ENCODE measurements around the gene IL17B.
A peak's percentile ranks its signal among the peaks of the same experiment; 100 is the strongest.

The IL17B gene

DNA sequence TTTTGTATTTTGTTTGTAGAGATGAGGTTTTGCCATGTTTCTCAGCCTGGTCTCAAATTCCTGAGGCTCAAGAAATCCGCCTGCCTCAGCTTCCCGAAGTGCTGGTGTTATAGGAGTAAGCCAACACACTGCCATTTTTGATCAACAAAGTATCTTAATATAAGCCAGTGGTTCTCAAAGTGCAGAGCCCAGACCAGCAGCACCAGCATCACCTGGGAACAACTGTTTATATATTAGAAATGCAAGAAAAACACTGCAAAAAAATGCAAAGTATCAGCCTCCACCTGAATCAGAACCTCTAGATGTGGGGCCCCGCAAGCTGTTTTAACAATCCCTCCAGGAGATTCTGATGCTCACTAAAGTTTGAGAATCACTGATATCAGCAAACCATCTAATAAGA is 6.2 kb downstream of the IL17B start:
- Histone ChIP-seq H2AFZ (ENCODE audit: low read length) (no peak overlapping the region), H2BK120ac (ENCODE audit: low read depth, low read length) (no peak overlapping the region), H3K9ac (ENCODE audit: low read depth, low read length, poor library complexity) (no peak overlapping the region), H3K9me3 (replicated peaks in 1 of 2; ENCODE audit: control insufficient read depth in 2 of 2, insufficient read depth in 1 of 2, low read depth in 1 of 2, low read length in 2 of 2) (no peaks in the 10 kb centered on the region), H3K79me1 (ENCODE audit: low read depth, low read length) (no peaks in the 10 kb centered on the region), H3K4me2 (ENCODE audit: insufficient read depth, low read length, poor library complexity, severe bottlenecking) (no peak overlapping the region), H3K4ac (ENCODE audit: low read length) (no peak overlapping the region), H3K27ac (replicated peaks; ENCODE audit: low read length) (no peak overlapping the region), H4K8ac (ENCODE audit: low read depth, low read length) (no peak overlapping the region), H3K4me1 (ENCODE audit: control insufficient read depth in 2 of 2, insufficient read depth in 1 of 2, low read depth in 1 of 2, low read length in 2 of 2) (no peaks in the 10 kb centered on the region), H3K36me3 (replicated peaks in 1 of 2; ENCODE audit: control insufficient read depth in 2 of 2, insufficient read depth in 2 of 2, low read length in 2 of 2) (peaks cover 2 to 5% of the 10 kb centered on the region in 2 donors), H2AK5ac (ENCODE audit: low read depth, low read length) (no peak overlapping the region), H2BK15ac (ENCODE audit: low read length) (no peak overlapping the region), H3K18ac (ENCODE audit: low read length) (no peak overlapping the region), H3K23ac (ENCODE audit: low read depth, low read length, poor library complexity) (no peak overlapping the region), H4K91ac (ENCODE audit: low read depth, low read length, poor library complexity) (no peak overlapping the region), H2BK5ac (ENCODE audit: low read length) (no peak overlapping the region), H2BK12ac (ENCODE audit: low read length) (no peak overlapping the region), H3K14ac (ENCODE audit: low read length) (no peak overlapping the region), H3K4me3 (ENCODE audit: low read length in 2 of 2) (no peak overlapping the region), H3K27me3 (ENCODE audit: control insufficient read depth in 3 of 3, insufficient read depth in 3 of 3, low read depth in 1 of 3, low read length in 3 of 3) (no peaks in the 10 kb centered on the region)
- WGBS, 2 donors (ENCODE audit: extremely low coverage in 2 of 2, insufficient read length in 2 of 2, insufficient replicate concordance in 1 of 2): no CpG with 5 or more reads among the region's 3 CpGs
- no peak for DNase-seq (ENCODE audit: low spot score)

DNA sequence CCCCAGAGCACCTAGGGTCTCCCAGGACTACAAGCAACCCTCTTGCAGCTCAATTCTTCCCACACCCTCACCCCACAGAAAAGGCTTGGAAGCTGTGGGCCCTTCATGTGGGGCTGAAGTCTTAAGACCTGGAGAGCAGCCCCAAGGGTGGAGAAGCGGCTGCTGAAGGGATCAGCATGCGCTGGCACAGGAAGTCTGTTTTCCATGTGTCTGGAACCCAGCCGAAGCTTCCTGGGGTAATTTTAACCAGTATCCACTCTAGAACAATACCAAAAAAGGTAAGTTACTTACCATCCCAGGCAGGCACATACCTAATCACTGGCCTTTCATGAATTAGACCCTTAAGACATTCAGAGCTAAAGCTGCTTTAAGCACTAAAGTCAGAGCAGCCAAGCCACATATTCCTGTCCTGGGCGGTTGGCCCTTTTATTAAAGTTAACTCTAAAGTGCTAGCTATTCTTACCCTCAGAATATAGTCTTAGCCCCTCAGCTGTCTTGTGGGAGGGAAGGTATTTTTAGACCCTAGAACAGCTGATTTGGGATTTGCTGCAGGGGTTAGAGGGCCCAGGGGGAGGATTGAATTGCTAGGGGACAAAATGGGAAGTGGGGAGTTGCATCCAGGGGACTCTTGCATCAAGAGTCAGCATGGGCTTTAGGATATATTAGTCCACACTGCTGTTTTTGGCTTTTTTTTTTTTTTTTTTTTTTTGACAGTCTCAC is 6.9 kb downstream of the IL17B start:
- no peak for DNase-seq (ENCODE audit: low spot score)
- Histone ChIP-seq H3K4ac (ENCODE audit: low read length) (no peak overlapping the region), H4K91ac (ENCODE audit: low read depth, low read length, poor library complexity) (no peak overlapping the region), H2AK5ac (ENCODE audit: low read depth, low read length) (no peak overlapping the region), H3K4me1 (ENCODE audit: control insufficient read depth in 2 of 2, insufficient read depth in 1 of 2, low read depth in 1 of 2, low read length in 2 of 2) (peaks cover 2 to 4% of the 10 kb centered on the region in 2 donors), H4K8ac (ENCODE audit: low read depth, low read length) (no peak overlapping the region), H3K9ac (ENCODE audit: low read depth, low read length, poor library complexity) (no peak overlapping the region), H3K36me3 (replicated peaks in 1 of 2; ENCODE audit: control insufficient read depth in 2 of 2, insufficient read depth in 2 of 2, low read length in 2 of 2) (peaks cover 2 to 5% of the 10 kb centered on the region in 2 donors), H3K23ac (ENCODE audit: low read depth, low read length, poor library complexity) (no peak overlapping the region), H2BK12ac (ENCODE audit: low read length) (no peak overlapping the region), H3K9me3 (replicated peaks in 1 of 2; ENCODE audit: control insufficient read depth in 2 of 2, insufficient read depth in 1 of 2, low read depth in 1 of 2, low read length in 2 of 2) (no peaks in the 10 kb centered on the region), H3K27me3 (ENCODE audit: control insufficient read depth in 3 of 3, insufficient read depth in 3 of 3, low read depth in 1 of 3, low read length in 3 of 3) (no peaks in the 10 kb centered on the region), H3K27ac (replicated peaks; ENCODE audit: low read length) (no peak overlapping the region), H2BK15ac (ENCODE audit: low read length) (no peak overlapping the region), H2AFZ (ENCODE audit: low read length) (no peak overlapping the region), H3K18ac (ENCODE audit: low read length) (no peak overlapping the region), H2BK5ac (ENCODE audit: low read length) (no peak overlapping the region), H3K4me3 (ENCODE audit: low read length in 2 of 2) (no peak overlapping the region), H3K79me1 (ENCODE audit: low read depth, low read length) (no peaks in the 10 kb centered on the region), H3K14ac (ENCODE audit: low read length) (no peak overlapping the region), H3K4me2 (ENCODE audit: insufficient read depth, low read length, poor library complexity, severe bottlenecking) (no peak overlapping the region), H2BK120ac (ENCODE audit: low read depth, low read length) (no peak overlapping the region)
- no CpG with 5 or more reads among the region's 4 CpGs for WGBS, 2 donors (ENCODE audit: extremely low coverage in 2 of 2, insufficient read length in 2 of 2, insufficient replicate concordance in 1 of 2)

DNA sequence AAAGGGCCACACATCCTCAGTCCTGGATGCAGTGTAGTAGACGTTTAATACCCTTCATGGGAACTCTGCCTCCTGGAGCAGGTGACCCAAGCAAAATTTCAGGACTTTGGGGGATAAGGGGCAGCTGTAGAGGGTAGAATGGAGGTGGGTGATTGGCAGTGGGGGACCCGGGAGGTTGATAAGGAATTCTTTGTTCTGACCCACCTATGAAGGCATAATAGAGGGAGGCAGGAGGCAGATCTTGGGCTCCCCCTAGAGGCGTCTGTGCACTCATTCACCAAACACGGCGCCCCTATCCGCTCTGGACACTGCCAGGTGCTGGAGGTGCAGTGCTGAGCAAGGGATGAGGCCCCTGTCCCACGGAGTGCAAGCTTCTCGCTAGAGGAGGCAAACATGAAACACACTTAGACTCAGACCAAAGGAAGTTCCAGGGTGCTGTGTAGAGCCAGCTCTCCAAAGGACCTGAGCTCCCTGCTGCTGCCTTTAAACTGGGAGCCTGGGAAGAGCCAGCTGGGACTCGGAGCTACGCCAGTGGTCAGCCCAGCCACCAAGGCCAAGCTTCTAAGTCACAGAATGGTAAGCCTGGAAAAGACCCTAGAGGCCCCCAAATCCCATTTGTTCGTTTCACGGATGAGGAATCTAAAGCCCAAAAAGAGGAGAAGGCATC is 7.7 kb downstream of the IL17B start:
- Histone ChIP-seq H2BK12ac (ENCODE audit: low read length) (no peak overlapping the region), H3K4me1 (ENCODE audit: control insufficient read depth in 2 of 2, insufficient read depth in 1 of 2, low read depth in 1 of 2, low read length in 2 of 2) (peaks cover 2 to 5% of the 10 kb centered on the region in 2 donors), H3K9ac (ENCODE audit: low read depth, low read length, poor library complexity) (no peak overlapping the region), H3K9me3 (replicated peaks in 1 of 2; ENCODE audit: control insufficient read depth in 2 of 2, insufficient read depth in 1 of 2, low read depth in 1 of 2, low read length in 2 of 2) (no peaks in the 10 kb centered on the region), H3K14ac (ENCODE audit: low read length) (no peak overlapping the region), H3K23ac (ENCODE audit: low read depth, low read length, poor library complexity) (no peak overlapping the region), H2BK5ac (ENCODE audit: low read length) (no peak overlapping the region), H3K36me3 (replicated peaks in 1 of 2; ENCODE audit: control insufficient read depth in 2 of 2, insufficient read depth in 2 of 2, low read length in 2 of 2) (peaks cover 2 to 5% of the 10 kb centered on the region in 2 donors), H2BK15ac (ENCODE audit: low read length) (no peak overlapping the region), H3K27me3 (ENCODE audit: control insufficient read depth in 3 of 3, insufficient read depth in 3 of 3, low read depth in 1 of 3, low read length in 3 of 3) (no peaks in the 10 kb centered on the region), H3K4me3 (ENCODE audit: low read length in 2 of 2) (no peak overlapping the region), H3K27ac (replicated peaks; ENCODE audit: low read length) (no peak overlapping the region), H3K4ac (ENCODE audit: low read length) (no peak overlapping the region), H2BK120ac (ENCODE audit: low read depth, low read length) (no peak overlapping the region), H4K91ac (ENCODE audit: low read depth, low read length, poor library complexity) (no peak overlapping the region), H2AFZ (ENCODE audit: low read length) (no peak overlapping the region), H4K8ac (ENCODE audit: low read depth, low read length) (no peak overlapping the region), H2AK5ac (ENCODE audit: low read depth, low read length) (no peak overlapping the region), H3K18ac (ENCODE audit: low read length) (peak overlapping the region; percentile 21), H3K4me2 (ENCODE audit: insufficient read depth, low read length, poor library complexity, severe bottlenecking) (no peak overlapping the region), H3K79me1 (ENCODE audit: low read depth, low read length) (no peaks in the 10 kb centered on the region)
- no CpG with 5 or more reads among the region's 12 CpGs for WGBS, 2 donors (ENCODE audit: extremely low coverage in 2 of 2, insufficient read length in 2 of 2, insufficient replicate concordance in 1 of 2)
- DNase-seq (ENCODE audit: low spot score): peak; percentile 54

DNA sequence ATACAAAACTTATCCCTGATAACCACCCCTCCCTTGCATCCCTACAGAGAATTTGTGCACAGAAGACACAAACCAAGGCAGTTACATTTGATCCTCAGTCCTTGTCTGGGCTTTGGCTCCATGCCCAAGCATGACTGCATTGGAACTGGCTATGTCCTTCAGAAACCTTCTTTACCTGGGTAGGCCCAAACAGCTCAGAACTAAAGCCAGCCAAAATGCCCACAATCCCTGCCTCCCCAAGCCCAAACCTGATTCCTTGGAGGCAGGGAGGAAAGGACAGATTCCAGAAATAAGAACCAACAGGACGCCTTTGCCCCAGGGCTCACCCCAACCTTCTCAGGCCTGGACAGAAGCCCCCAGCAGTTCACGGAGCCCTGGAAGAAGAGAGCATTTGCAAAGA is 8.2 kb downstream of the IL17B start:
- no peak overlapping the region for H3K14ac ChIP-seq (ENCODE audit: low read length)
- no peaks in the 10 kb centered on the region for H3K27me3 ChIP-seq (ENCODE audit: control insufficient read depth in 3 of 3, insufficient read depth in 3 of 3, low read depth in 1 of 3, low read length in 3 of 3)
- no peak overlapping the region for H3K9ac ChIP-seq (ENCODE audit: low read depth, low read length, poor library complexity)
- no peaks in the 10 kb centered on the region for H3K79me1 ChIP-seq (ENCODE audit: low read depth, low read length)
- DNase-seq (ENCODE audit: low spot score): no peak
- H4K91ac ChIP-seq (ENCODE audit: low read depth, low read length, poor library complexity): no peak overlapping the region
- H3K4me2 ChIP-seq (ENCODE audit: insufficient read depth, low read length, poor library complexity, severe bottlenecking): no peak overlapping the region
- H3K4me3 ChIP-seq (ENCODE audit: low read length in 2 of 2): no peak overlapping the region
- H2BK5ac ChIP-seq (ENCODE audit: low read length): no peak overlapping the region
- no peak overlapping the region for H3K4ac ChIP-seq (ENCODE audit: low read length)
- no peak overlapping the region for H2BK120ac ChIP-seq (ENCODE audit: low read depth, low read length)
- H2AK5ac ChIP-seq (ENCODE audit: low read depth, low read length): no peak overlapping the region
- H3K4me1 ChIP-seq (ENCODE audit: control insufficient read depth in 2 of 2, insufficient read depth in 1 of 2, low read depth in 1 of 2, low read length in 2 of 2): peaks cover 2 to 5% of the 10 kb centered on the region in 2 donors
- no peak overlapping the region for H3K23ac ChIP-seq (ENCODE audit: low read depth, low read length, poor library complexity)
- H2BK12ac ChIP-seq (ENCODE audit: low read length): no peak overlapping the region
- H3K27ac ChIP-seq (replicated peaks; ENCODE audit: low read length): no peak overlapping the region
- H3K9me3 ChIP-seq (replicated peaks in 1 of 2; ENCODE audit: control insufficient read depth in 2 of 2, insufficient read depth in 1 of 2, low read depth in 1 of 2, low read length in 2 of 2): no peaks in the 10 kb centered on the region
- peaks cover 0 to 5% of the 10 kb centered on the region in 2 donors for H3K36me3 ChIP-seq (replicated peaks in 1 of 2; ENCODE audit: control insufficient read depth in 2 of 2, insufficient read depth in 2 of 2, low read length in 2 of 2)
- no peak overlapping the region for H2BK15ac ChIP-seq (ENCODE audit: low read length)
- no peak overlapping the region for H3K18ac ChIP-seq (ENCODE audit: low read length)
- no peak overlapping the region for H2AFZ ChIP-seq (ENCODE audit: low read length)
- WGBS, 2 donors (ENCODE audit: extremely low coverage in 2 of 2, insufficient read length in 2 of 2, insufficient replicate concordance in 1 of 2): no CpG with 5 or more reads among the region's 2 CpGs
- H4K8ac ChIP-seq (ENCODE audit: low read depth, low read length): no peak overlapping the region
